ENCODE results near the gene YLPM1.
A peak's percentile ranks its signal among the peaks of the same experiment; 100 is the strongest.
"Not testable (repeated sequence)": the region's sequence is repeated elsewhere in the genome, so short reads cannot be mapped to it uniquely, and the experiment has no call there.

YLPM1 gene, protein sequence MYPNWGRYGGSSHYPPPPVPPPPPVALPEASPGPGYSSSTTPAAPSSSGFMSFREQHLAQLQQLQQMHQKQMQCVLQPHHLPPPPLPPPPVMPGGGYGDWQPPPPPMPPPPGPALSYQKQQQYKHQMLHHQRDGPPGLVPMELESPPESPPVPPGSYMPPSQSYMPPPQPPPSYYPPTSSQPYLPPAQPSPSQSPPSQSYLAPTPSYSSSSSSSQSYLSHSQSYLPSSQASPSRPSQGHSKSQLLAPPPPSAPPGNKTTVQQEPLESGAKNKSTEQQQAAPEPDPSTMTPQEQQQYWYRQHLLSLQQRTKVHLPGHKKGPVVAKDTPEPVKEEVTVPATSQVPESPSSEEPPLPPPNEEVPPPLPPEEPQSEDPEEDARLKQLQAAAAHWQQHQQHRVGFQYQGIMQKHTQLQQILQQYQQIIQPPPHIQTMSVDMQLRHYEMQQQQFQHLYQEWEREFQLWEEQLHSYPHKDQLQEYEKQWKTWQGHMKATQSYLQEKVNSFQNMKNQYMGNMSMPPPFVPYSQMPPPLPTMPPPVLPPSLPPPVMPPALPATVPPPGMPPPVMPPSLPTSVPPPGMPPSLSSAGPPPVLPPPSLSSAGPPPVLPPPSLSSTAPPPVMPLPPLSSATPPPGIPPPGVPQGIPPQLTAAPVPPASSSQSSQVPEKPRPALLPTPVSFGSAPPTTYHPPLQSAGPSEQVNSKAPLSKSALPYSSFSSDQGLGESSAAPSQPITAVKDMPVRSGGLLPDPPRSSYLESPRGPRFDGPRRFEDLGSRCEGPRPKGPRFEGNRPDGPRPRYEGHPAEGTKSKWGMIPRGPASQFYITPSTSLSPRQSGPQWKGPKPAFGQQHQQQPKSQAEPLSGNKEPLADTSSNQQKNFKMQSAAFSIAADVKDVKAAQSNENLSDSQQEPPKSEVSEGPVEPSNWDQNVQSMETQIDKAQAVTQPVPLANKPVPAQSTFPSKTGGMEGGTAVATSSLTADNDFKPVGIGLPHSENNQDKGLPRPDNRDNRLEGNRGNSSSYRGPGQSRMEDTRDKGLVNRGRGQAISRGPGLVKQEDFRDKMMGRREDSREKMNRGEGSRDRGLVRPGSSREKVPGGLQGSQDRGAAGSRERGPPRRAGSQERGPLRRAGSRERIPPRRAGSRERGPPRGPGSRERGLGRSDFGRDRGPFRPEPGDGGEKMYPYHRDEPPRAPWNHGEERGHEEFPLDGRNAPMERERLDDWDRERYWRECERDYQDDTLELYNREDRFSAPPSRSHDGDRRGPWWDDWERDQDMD (N-terminal part only)

DNA sequence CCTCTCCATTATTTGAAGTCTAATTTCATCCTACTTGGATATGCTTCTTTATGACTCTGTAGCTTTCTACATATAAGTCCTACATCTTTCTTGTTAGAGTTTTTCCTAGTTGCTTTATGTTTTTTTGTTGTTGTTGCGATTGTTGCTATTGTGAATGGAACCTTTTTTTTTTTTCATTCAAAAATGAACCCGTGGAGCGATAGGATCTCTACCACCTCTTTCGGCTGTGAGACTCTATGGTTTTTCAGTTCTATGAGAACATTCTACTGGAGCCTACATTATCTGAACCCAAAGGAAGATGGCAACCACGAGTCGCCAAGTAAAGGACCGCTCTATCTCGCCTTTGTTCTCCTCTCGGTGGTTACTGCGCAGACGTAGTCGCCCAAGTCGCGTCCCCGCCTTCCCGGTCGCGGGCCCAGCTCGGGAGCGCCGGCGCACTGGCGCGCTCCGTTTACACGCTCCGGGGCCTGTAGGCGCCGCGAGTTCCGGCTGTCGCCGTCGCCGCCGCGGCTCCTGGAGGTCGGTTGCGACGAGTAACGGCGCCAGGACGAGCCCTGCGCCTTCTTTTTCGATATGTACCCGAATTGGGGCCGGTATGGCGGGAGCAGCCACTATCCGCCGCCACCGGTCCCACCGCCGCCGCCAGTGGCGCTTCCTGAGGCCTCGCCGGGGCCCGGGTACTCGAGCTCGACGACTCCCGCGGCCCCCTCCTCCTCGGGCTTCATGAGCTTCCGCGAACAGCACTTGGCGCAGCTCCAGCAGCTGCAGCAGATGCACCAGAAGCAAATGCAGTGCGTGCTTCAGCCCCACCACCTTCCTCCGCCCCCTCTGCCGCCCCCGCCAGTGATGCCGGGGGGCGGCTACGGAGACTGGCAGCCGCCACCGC lies at the start of gene YLPM1:
YLPM1 (plus strand) TSS at position 400 of the 886 bp plus-strand sequence; CDS start at position 574, 174 bp downstream.
- DNase-seq = peak; percentile 99

DNA sequence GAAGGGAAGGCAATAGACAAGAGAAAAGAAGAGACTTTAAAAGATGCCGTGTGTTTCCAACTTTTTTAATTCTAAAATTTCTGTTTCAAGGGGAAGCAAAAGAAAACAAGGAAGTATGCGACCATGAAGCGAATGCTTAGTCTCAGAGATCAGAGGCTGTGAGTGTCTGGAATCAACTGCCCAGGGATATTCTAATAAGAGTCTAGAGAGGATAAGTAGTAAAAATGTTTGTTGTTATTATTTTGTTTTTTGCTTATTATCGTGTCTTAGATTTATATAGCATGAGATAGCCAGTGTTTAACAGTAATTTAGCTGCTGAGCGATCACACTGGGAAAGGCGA lies 49.8 kb upstream of the YLPM1 start:
- no peak for DNase-seq

DNA sequence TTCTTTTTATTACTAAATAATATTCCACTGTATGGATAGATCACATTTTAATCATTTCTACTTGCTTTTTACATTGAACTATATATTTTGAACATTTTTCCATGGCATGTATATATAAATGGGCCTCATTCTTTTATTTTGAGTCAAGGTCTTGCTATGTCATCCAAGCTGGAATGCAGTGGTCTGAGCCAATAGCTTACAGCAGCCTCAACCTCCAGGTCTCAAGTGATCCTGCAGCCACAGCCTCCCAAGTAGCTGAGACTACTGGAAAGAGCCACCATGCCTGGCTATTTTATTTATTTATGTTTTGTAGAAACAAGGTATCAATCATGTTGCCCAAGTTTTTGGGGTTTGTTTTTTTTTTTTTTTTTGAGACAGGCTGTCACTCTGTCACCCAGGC lies 42.6 kb upstream of the YLPM1 start:
- DNase-seq = no peak

DNA sequence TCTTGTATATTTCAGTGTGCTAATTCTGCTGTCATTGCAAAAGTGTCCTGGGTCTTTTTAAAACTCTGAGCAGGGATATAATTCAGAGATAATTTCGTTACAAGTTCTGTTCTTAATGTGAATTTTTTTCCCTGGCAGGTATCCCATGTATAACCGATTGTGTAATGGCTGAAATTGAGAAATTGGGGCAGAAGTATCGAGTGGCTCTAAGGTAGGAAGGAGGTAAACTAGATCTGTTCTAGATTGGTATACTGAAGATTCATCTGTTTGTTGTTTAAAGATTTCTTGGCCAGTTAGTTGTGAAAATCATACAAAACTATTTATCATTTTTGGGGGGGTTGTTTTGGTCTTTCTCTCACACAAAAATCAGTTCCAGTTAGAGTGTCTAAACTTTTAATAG lies 40.0 kb upstream of the YLPM1 start:
- DNase-seq = no peak

DNA sequence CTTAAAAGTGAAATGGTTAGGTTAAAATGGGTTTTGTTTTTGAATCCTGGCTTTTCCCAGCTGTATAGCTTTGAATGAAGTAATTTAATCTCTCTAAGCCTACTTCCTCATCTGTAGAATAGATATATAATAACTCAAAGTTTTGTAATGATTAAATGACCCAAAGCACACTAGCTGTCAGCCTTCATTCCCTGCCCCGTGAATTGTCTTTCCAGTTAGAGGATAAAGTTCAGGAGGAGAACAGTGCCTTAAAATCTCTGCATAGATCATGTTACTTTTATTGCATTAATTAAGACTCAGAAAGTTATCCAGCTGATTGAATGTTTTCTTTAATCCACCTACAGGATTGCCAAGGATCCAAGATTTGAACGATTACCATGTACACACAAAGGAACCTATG lies 30.7 kb upstream of the YLPM1 start:
- DNase-seq = no peak

DNA sequence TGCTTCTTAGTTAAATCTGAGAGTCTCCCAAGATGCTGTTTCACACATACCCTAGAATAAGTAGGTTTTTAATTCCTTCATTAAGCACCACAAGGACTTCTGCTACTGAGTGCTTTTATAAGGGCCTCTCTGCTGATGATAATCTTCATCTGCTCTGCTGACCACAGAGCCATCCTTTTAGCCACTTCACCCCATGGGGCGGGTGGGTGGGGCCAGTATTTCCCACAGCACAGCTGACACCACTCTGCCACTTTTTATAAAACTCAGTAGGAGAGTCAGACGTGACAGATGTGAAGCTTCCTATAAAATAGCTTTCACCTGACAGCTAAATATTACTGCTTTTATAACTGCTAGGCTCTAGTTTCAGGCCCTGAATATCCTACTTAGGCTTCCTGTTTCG lies 29.9 kb upstream of the YLPM1 start:
- no peak for DNase-seq

DNA sequence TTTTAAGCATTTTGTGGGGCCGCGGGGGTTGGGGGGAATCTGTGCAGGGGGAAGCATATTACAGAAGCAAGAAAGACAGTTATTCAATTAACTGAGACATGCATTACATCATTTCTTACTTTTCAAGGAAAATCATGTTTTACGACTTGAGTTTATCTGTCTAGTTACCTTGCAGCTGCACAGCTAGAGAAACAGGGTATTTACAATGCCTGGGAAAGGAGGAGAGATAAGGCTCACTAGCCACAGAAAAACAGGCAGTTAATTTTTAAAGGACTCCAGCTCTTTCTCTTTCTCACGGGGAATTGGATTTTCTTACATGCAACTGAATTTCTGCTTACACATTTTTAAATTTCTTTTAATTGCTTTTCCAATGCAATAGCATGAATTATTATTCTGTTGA lies 28.0 kb upstream of the YLPM1 start:
- DNase-seq = no peak

DNA sequence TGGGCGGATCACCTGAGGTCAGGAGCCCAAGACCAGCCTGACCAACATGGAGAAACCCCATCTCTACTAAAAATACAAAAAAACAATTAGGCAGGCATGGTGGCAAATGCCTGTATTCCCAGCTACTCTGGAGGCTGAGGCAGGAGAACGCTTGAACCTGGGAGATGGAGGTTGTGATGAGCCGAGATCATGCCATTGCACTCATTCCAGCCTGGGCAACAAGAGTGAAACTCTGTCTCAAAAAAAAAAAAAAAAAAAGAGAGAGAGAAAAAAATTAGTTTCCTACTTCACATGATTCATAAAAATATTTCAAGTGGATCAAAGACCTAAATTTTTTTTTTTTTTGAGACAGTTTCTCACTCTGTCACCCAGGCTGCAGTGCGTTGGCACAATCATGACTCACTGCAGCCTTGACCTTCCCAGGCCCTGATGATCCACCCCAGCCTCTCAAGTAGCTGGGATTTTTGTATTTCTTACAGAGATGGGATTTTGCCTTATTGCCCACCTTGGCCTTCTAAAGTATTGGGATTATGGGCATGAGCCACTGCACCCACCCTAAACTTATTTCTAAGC lies 25.3 kb upstream of the YLPM1 start:
- no peak for DNase-seq

DNA sequence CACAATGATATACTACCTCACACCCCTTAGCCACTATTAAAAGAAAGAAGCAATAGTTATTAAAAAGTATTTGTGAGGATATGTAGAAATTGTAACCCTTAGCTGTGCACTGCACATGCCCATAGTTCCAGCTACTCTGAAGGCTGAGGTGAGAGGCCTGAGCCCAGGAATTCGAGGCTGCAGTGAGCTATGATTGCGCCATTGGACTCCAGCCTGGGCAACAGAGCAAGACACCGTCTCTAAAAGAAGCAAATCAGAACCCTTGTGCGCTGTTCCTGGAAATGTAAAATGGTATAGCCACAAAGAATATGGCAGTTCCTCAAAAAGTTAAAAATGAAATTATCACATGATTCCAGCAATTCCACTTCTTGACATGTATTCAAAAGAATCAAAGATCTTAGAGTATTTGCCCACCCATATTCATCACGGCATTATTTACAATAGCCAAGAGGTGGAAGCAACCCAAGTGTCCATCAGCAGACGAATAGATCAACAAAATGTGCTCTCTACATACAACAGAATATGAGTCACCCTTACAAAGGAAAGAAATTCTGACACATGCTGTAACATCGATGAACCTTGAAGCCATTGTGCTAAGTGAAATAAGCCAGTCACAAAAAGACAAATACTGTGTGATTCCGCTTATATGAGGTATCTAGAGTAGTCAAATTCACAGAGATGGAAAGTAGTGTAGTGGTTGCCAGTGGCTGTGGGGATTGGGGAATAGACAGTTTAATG lies 23.7 kb upstream of the YLPM1 start:
- no peak for DNase-seq

DNA sequence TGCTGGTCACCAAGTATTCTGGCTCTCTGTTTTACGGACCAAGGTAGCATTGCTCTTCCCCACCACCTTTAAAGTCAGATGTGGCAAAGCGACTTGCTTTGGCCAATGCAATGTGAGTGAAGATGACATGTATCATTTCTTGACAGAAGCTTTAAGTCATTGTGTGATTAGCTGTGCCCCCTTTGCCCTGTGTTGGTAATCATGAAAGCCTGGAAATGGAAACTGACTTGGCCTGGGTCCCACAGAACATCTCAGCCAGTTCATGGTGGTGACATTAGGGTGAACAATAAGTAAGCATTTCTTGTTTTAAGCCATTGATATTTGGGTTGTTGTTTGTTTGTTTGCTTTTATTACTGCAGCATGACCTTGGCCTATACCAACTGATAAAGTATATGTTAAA lies 15.9 kb upstream of the YLPM1 start:
- no peak for DNase-seq

DNA sequence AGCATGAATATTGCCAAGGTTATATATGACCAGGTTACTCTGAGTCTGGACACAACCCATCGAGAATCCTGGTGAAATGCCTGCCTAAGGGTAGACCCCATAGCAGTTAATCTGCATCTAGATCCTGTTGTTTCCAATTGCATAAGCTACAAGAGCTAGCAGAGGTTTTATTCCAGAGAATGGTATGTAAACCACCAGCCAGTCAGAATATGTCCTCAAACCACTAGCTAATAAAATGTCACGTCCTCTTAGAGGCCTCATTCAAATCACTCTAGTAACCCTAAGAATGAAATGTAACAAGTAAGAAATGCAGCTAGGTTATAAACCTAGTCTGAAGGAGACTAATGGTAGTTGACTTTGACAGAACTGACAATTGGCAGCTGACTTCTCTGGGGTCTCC lies 9.0 kb upstream of the YLPM1 start:
- DNase-seq = no peak

DNA sequence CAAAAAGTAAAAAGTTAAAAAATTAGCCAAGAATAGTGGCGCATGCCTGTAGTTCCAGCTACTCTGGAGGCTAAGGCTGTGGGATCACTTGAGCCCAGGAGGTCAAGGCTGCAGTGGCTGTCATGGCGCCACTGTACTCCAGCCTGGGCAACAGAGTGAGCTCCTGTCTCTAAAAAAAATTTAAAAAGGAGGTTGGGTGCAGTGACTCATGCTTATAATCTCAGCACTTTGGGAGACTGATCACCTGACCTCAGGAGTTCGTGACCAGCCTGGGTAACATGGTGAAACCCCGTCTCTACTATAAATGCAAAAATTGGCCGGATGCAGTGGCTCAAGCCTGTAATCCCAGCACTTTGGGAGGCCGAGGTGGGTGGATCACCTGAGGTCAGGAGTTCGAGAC lies 8.2 kb upstream of the YLPM1 start:
- DNase-seq = no peak

DNA sequence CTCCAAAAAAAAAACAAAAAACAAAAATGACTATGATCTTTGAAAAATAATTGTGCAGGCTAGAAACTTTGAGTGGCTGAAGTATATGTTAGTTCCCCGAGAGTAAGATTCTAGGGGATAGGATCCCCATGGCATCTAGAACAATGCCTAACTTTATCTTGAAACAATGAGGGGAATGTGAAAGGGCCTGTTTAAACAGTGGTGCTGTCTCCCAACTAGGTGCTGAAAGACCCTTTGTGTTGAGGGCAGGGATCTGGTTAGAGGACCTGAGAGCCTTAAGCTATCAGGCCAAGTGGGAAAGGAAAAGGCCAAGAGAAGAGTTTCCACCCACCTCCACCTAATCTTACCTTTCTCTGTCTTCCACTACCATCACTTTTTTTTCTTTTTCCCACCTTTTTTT lies 6.8 kb upstream of the YLPM1 start:
- no peak for DNase-seq

DNA sequence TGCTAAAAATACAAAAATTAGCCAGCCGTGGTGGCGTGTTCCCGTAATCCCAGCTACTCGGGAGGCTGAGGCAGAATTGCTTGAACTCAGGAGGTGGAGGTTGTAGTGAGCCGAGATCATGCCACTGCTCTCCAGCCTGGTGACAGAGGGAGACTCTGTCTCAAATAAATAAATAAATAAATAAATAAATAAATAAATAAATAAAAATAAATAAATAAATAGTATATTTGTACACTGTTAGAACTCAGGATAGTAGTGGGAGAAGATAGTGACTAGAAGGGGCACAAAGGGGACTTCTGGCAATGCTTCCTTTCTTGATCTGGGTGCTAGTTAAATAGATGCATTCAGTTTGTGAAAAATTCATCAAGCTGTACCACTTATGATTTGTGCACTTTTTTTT lies 4.6 kb upstream of the YLPM1 start:
- not testable (repeated sequence) for DNase-seq

DNA sequence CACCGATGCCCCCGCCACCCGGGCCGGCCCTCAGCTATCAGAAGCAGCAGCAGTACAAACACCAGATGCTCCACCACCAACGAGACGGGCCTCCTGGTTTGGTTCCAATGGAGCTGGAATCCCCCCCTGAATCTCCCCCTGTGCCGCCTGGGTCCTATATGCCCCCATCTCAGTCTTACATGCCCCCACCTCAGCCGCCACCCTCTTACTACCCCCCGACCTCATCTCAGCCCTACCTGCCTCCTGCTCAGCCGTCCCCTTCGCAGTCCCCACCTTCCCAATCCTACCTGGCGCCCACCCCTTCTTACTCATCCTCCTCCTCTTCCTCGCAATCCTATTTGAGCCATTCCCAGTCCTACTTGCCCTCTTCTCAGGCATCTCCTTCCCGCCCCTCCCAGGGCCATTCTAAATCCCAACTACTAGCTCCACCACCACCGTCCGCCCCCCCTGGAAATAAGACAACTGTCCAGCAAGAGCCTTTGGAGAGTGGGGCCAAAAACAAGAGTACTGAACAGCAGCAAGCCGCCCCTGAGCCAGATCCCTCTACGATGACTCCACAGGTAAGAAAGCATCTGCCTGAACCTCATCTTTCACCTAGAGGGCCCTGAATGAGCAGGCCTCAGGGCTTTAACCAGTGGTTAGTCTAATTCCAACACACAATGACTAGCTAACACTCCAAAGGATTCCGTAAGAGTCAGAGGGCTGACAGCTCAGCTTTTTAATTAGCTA lies 851 bp downstream of the YLPM1 start:
- DNase-seq = no peak

DNA sequence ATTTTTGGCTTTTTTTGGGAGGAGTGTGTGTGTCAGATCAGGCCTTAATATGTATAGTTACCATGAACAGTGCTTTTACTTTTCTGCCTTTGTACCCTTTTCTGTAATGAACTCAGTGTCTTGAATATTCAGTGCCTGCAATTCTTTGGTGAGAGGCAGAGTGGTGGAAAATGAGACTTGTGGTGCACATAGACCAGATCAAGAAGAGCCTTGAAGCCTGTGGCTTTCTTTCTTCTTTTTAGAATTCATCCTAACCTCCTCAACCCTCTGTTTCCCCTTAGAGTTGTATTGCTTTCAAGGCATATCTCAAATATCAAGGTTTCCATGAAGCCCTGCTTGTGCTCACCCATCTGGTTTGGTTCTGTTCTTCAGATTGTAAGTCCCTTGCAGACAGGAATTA lies 2.6 kb downstream of the YLPM1 start:
- no peak for DNase-seq

DNA sequence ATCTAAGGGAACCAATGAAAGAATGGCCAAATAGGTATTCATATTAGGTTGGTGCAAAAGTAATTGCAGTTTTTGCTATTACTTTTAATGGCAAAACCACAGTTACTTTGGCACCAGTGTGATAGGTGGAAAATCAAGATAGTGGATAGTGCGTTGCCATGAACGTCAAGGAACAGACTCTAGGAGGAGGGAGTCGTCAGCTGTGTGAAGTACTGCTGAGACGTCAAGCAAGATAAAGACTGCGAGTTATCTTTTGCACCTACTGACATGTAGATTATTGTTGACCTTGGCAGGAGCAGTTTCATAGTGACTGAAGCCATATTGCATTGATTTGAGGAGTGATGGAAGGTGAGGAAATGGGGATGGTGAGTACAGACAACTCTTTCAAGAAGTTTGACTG lies 8.3 kb downstream of the YLPM1 start:
- DNase-seq = no peak

DNA sequence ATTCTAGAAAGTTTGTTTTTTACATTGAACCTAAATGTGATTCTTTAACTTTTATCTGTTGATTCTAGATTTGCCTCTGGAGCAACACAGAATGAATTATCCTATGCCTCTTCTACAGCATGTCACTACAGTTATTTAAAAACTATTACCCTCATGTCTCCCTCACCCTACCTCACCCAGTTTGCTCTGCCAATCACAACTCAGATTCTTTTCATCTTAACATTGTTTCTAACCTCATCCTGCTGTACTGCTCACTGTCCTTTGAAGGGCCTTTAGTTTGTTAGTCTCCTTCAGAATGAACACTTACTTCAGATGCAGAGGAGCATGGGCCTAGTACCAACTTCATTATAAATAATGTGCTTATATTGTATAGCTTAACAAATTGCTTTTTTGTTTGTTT lies 21.5 kb downstream of the YLPM1 start:
- DNase-seq = no peak

DNA sequence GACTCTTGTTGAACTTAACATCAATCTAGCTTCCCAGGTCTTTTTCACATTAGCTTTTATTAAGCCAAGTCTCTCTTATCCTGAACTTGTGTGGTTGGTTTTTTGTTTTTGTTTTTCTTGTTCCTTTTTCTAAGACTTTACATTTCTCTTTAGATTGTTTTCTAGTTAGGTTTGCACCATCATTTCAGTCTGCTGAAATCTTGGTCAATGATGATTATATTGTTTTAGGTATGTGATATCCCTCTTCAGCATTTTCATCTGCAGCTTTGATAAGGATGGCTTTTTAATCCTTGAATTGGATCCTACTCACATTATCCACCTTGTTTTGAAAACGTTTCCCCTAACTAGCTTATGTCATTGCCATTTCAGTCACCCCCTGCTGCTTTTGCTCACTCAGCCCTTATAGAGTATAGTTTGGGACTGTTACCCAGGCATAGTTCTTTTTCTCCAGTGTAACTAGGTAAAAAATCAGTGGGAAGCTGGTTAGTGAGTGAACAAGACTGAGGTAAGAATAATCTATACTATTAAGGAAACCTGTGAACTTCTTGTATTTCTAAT lies 22.0 kb downstream of the YLPM1 start:
- DNase-seq = no peak

DNA sequence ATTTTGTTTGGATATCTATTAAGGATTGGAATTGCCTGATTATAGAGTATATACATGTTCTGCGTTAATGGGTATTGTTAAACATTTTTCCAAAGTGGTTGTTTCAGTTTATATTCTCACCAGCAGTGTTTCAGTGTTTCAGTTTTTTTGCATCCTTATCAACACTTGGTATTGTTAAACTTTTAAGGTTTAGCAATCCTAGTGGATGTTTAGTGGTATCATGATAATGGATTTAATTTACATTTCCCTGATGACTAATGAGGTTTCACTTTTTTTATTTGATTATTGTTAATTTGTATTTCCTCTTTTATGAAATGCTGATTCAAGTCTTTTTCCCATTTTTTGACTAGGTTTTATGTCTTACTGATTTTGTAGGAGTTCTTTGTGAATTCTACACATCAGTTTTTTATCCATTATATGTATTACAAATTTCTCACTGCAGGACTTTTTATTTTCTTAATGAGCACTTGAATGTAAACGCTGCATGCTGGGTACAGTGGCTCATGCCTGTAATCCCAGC lies 23.7 kb downstream of the YLPM1 start:
- DNase-seq = no peak
